HEK293T (cell line): ENCODE measurements around the gene FAM151B.

ENCODE experiments used
- CTBP1 ChIP-seq: fragments of 450-650 bp; IDR thresholded peaks from 2 replicates; pipeline ENCODE4 v1.6.1; 2016; ENCODE audit warnings: borderline replicate concordance
- FOXA1 ChIP-seq: fragments of 450-650 bp; IDR thresholded peaks from 2 replicates; pipeline ENCODE4 v1.6.1; 2016; ENCODE audit warnings: mild to moderate bottlenecking
- FOXK2 ChIP-seq: fragments of 450-650 bp; IDR thresholded peaks from 2 replicates; pipeline ENCODE4 v1.6.1; 2016; ENCODE audit warnings: mild to moderate bottlenecking
- HDGF ChIP-seq: fragments of 450-650 bp; IDR thresholded peaks from 2 replicates; pipeline ENCODE4 v1.6.1; 2017; ENCODE audit warnings: antibody characterized with exemption, borderline replicate concordance
- L3MBTL2 ChIP-seq: fragments of 450-650 bp; conservative IDR thresholded peaks from 2 replicates; pipeline ENCODE4 v1.6.1; 2016; ENCODE audit warnings: mild to moderate bottlenecking
- PKNOX1 ChIP-seq: fragments of 450-650 bp; IDR thresholded peaks from 2 replicates; pipeline ENCODE4 v1.6.1; 2016
- SUZ12 ChIP-seq: fragments of 450-650 bp; IDR thresholded peaks from 2 replicates; pipeline ENCODE4 v1.6.1; 2016; ENCODE audit warnings: mild to moderate bottlenecking

GRCh38 chr5:80566711-80567259, 78.9 kb downstream of the FAM151B start:
- no peak for TF ChIP-seq FOXK2
- TF ChIP-seq L3MBTL2: no peak
- TF ChIP-seq CTBP1: no peak
- TF ChIP-seq PKNOX1: no peak
- TF ChIP-seq SUZ12: no peak
- no peak for TF ChIP-seq FOXA1
- no peak for TF ChIP-seq HDGF
